Measurements from ENCODE around the gene AHCTF1.

The AHCTF1 gene

DNA sequence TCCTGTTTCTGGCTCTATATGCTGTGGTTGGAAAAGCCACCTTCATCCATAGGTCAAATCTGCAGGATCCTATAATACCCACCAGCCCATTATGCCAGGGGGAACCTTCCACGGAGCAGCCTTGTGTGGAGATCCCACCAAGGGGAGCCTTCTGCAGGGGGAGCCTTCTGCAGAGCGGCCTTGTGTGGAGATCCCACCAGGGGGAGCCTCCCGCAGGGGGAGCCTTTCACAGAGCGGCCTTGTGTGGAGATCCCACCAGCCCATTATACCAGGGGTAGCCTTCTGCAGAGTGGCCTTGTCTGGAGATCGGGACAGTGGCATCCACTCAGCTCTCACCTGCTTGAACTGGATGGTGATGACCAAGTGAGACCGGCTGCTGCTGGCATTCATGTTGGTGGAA, 122.3 kb downstream of the AHCTF1 start:
- no peak for DNase-seq (ENCODE audit: low read depth, low spot score)
- no peak overlapping the region for H3K4me3 ChIP-seq (ENCODE audit: low read length)

DNA sequence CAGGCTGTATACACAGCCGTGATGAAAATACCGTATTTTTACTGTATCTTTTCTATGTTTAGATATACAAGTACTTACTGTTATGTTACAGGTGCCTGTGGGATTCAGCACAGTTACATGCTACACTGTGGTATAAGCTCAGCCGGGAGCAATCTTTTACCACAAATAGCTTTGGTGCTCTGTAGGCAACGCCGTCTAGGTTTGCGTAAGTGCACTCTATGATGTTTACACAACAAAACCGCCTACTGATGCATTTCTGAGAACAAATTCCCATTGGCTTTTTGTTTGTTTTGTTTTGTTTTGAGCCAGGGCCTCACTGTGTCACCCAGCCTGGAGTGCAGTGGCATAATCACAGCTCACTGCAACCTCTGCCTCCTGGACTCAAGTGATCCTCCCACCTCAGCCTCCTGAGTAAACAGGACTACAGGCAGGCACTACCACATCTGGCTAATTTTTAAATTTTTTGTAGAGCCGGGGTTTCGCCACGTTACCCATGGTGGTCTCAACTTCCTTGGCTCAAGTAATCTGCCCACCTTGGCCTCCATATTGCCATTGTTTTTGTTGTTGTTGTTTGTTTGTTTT, 126.5 kb downstream of the AHCTF1 start:
- no peak for DNase-seq (ENCODE audit: low read depth, low spot score)
- no peak overlapping the region for H3K4me3 ChIP-seq (ENCODE audit: low read length)

DNA sequence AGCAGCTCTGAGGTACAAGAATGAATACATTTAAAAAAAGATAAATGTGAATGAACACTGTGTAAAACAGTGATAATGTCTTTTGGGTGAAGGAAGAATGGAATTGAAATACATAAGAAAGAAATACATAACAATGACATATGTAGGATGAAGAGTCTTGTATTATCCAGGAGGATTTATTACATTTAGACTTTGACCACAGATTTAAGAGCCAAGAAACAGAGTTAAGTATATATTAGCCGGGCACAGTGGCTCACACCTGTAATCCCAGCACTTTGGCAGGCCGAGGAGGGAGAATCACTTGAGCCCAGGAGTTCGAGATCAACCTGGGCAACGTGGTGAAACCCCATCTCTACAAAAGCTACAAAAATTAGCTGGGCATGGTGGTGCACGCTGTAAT, 127.9 kb downstream of the AHCTF1 start:
- H3K4me3 ChIP-seq (ENCODE audit: low read length), result no peak overlapping the region
- DNase-seq (ENCODE audit: low read depth, low spot score), result no peak

DNA sequence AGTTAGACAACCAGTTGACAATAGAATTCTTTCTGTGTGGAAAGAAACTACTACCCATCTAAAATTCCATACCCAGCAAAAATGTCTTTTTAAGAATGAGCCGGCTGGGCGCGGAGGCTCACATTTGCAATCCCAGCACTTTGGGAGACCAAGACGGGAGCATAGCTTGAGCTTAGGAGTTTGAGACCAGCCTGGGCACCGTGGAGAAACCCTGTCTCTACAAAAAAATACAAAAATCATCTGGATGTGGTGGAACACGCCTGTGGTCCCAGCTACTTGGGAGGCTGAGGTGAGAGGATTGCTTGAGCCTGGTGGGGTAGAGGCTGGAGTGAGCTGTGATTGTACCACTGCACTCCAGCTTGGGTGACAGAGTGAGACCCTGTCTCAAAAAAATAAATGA, 128.4 kb downstream of the AHCTF1 start:
- no peak overlapping the region for H3K4me3 ChIP-seq (ENCODE audit: low read length)
- DNase-seq (ENCODE audit: low read depth, low spot score), result no peak

DNA sequence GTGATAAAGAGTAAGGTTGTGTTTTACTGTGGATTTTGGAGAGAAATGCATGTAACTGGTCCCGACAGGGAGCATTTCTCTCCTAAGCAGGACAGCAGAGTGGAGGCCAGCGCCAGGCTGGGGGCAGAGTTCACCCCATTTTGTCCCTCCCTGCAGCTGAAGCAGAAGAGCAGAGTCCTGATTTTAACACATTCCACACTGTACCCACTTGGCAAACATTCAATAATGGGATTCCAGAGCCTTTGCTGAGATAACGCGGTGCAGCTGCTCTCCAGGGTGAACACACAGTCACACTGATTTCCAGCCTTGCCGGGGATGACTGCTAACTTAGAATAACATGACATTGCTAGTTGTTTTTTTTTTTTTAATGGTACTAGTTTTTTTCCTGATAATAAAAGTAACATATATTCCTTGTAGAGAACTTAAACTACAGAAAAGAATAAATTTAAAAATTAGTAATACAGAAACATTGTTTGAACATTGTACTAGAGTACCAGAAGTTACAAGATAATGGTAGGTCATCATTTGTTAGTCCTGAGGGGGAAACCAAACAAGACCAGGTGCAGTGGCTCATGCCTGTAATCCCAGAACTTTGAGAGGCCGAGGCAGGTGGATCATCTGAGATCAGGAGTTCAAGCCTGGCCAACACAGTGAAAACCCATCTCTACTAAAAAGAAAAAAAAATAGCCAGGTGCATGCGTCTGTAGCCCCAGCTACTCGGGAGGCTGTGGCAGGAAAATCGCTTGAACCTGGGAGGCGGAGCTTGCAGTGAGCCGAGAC, 130.3 kb downstream of the AHCTF1 start:
- H3K4me3 ChIP-seq (ENCODE audit: low read length), result no peak overlapping the region
- no peak for DNase-seq (ENCODE audit: low read depth, low spot score)

DNA sequence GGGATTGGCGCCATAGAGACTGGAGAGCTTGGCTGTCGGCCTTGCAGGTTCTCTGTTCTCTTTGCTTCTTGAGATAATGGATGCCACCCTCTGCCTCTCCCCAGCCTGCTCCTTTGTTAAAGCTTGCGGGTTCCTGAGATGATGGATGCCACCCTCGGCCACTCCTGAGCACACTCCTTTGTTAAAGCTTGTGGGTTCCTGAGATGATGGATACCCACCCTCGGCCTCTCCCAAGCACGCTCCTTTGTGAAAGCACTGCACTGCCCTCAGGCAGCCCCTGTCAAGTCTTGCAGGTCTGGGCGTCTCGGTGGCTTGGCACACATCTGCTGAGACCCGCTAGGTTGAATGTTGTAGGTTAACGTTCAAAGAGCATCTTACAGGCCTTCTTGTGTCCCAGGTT, 131.0 kb downstream of the AHCTF1 start:
- no peak for DNase-seq (ENCODE audit: low read depth, low spot score)
- H3K4me3 ChIP-seq (ENCODE audit: low read length), result no peak overlapping the region

DNA sequence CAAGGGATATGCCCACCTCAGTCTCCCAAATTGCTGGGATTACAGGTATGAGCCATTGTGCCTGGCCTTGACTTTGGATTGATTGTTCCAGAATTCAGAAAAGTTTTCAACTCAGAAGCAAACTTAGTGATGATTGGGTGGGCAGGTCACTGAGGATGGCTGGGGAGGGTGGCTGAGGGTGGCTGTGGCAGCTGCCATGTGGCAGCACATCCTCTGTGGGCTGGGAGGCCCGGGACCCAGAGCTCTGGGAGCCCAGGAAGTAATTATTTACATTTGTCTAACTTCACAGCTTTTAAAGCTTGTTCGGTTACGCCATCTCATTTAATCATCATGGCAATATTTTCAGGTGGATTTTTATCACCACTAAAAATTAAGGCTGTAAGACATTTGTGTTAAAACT, 131.4 kb downstream of the AHCTF1 start:
- DNase-seq (ENCODE audit: low read depth, low spot score), result no peak
- H3K4me3 ChIP-seq (ENCODE audit: low read length), result no peak overlapping the region

DNA sequence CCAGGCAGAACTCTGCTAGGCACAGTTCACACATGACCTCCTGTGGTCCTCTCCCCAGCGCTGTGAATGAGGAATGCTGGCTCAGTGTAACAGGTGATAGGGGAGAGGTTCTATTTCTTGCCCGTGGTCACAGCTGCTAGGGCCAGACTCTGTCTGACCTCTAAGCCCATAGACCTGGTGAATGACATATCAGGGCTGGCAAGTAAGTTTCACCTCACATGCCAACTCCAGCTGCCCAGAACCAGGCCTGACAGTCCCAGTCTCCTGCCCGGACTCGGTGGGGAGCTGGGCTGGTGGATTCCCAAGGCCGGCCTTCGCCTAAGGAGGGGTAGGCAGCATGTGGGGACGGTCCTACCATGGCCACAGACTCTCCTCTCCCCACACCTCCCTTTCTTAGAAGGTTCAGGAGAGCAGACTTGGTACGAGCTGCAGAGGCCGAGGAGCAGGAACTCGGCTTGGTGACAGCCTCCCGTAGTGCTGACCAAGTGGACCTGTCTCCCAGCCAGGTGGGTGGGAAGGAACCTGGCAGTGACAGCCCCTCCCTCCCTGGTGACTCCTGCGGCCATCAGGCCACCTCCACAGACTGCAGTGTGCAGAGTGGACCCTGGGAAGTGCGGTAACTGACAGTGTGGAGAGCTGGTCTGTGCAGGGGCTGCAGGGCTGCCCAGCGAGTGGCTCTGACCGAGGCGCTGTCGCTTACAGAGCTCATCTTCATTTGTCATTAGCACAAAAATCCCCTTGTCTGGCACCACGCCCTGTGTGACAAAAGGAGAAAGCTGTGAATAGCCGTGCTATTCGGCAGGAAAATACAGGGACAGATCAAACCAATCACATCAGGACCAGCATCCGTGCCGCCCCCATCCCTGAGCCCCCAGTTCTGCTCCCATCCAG, 132.9 kb downstream of the AHCTF1 start:
- DNase-seq (ENCODE audit: low read depth, low spot score), result no peak
- no peak overlapping the region for H3K4me3 ChIP-seq (ENCODE audit: low read length)

DNA sequence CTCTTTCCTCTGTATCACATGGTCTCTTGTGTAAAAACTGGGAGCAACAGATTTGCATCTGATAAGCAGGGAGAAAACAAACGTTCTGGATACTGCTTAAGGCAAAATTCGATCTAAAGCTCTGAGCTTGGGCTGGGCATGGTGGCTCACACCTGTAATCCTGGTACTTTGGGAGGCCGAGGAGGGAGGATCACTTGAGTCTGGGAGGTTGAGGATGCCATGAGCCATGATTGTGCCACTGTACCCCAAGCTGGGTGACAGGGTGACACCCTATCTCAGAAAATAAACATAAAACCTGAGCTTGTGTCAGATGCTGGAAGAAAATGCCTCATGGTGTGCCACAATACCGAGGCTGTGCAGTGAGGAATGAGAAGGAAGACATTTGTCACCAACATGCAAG, 133.6 kb downstream of the AHCTF1 start:
- no peak overlapping the region for H3K4me3 ChIP-seq (ENCODE audit: low read length)
- no peak for DNase-seq (ENCODE audit: low read depth, low spot score)

DNA sequence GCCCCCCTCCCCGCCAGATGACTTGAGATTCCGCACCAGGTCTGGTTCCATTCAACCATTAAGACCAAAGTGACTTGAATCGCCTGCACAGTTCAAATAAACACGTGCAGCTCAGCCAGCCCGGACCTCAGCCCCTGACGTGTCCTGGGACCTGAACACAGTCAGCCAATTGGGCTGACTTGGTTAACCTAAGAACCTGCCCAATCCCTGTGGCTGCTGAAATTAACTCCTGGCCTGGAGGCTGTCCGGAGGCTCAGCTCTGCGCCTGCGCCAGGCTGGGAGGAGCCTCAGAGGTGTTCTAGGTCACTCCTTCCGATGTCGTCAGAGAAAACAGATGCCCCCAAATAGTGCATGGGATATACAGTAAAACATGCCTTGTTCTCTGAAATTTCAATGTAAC, 134.2 kb downstream of the AHCTF1 start:
- no peak for DNase-seq (ENCODE audit: low read depth, low spot score)
- H3K4me3 ChIP-seq (ENCODE audit: low read length), result no peak overlapping the region

DNA sequence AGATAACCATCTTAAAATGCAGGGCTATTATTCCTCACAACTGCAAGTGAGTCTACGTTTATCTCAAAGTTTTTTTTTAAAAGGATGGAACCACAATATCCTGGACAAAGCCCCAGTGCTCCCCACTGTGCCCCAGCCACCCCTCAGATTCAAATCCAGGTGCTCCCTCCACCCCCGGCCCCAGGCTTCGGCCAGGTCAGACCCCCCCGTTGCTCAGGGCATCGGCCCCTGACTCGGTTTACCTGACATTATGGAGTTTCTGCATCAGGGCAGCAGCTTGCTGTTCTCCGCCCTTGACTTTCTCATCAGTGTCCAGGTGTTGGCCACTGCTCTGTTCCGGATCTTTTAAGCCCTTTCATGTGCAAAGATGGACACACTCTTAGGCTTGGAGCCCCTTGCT, 134.6 kb downstream of the AHCTF1 start:
- no peak for DNase-seq (ENCODE audit: low read depth, low spot score)
- no peak overlapping the region for H3K4me3 ChIP-seq (ENCODE audit: low read length)

DNA sequence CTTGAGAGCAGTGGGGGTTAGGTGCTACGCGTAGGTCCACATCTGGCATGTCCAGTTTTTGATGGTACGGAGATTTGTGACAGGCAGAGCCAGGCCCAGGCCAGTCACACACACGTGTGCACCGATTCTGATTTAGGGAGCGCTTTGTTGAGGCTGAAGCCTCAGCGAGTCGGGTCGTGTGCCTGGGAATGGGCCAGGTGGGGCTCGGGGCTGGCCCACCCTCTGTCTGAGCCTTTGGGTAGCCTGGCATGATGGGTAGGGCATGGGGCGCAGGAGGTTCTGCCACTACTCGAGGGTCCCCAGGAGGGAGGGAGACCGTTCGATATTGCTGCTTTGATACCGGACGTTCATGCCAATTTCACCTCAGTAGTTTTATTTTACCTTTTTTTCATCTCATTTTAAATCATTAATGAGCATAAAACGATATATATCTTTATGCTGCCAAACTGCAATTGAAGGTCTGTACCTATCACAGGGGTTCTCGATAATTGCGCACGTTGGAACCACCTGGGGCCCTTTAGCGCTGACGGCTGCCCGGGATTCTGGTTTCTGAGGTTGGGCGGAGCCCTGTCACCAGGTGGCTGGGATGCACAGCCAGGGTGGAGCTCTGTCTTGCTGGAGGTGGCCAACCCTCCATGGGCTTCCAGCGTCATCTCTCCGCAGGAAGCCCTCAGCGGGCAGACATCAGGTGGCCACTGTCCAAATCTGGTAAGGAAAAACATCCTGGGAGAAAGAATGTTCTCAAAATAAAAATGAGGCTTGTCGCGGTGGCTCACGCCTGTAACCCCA, 135.6 kb downstream of the AHCTF1 start:
- no peak for DNase-seq (ENCODE audit: low read depth, low spot score)
- no peak overlapping the region for H3K4me3 ChIP-seq (ENCODE audit: low read length)

DNA sequence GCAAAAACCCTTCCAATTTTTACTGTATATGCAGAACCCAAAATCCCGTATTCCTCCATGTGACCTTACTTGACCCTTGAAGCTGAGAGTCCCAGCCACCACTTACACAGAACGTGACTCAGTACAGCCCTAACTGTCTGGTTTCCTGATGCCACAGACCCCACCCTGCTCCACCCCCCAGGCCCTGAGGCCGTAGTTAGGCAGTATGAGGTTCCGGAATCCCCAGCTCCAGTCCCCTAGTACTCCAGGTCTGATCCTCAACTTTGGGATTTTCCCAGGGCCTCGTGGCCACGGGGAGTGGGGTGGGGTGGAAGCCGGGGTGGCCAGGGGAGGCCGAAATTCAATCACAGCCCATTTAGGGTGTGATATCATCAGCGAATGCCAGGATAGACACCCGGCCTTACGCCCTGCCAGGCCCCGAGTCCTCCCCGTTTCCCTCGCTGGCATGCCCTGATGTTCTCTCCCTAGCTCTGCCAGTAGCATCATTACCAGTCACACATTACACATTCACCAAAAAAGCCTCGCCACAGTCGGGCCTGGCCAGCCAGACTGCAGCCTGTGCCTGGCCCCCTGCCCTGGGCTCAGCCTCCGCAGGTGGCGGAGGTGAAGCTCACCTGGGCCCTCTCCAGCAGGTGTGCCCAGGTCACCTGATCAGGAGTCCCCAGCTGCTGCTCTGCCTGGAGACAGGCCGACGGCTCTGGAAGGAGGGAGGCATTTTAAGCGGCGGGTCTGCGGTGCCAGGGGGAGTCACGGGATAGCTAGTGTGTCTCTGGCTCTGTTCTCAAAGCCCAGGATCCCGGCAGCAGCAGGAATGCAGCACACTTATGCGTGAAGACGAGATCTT, 136.7 kb downstream of the AHCTF1 start:
- no peak overlapping the region for H3K4me3 ChIP-seq (ENCODE audit: low read length)
- no peak for DNase-seq (ENCODE audit: low read depth, low spot score)

DNA sequence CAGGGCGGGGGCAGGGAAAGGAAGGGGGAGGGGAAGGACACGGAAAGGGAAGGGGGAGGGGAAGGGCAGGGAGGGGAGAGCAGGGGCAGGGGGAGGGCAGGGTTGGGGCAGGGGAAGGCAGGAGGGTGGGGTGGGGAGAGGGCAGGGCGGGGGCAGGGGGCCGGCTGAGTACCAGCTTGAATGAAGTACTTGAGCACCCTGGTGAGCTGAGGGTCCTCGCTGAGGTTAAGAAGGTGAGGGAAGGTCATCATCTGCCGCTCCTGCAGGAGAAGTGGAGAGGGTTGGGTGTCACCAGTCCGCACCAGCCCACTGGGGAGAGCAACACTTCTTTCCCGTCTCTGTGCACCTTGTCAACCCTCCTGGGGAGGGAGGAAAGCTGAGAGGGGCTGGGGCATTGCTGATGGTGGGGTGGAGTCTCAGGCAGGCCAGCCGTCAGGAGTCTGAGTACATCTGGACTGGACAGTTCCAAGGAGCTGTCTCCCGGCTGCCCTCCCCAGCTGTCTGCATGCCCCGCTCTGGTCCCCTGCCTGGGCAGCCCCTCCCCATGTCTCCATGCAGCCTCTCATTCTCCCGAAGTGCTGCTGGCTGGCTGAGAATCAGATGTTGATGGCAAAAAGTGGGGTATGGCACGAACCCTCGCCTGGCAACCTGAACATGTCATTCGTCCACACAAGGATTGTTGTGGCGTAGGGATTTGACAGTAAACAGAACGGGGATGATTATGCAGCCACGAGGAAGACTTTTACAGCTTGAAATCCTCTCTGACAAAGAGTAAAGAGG, 137.5 kb downstream of the AHCTF1 start:
- DNase-seq (ENCODE audit: low read depth, low spot score), result no peak
- no peak overlapping the region for H3K4me3 ChIP-seq (ENCODE audit: low read length)

DNA sequence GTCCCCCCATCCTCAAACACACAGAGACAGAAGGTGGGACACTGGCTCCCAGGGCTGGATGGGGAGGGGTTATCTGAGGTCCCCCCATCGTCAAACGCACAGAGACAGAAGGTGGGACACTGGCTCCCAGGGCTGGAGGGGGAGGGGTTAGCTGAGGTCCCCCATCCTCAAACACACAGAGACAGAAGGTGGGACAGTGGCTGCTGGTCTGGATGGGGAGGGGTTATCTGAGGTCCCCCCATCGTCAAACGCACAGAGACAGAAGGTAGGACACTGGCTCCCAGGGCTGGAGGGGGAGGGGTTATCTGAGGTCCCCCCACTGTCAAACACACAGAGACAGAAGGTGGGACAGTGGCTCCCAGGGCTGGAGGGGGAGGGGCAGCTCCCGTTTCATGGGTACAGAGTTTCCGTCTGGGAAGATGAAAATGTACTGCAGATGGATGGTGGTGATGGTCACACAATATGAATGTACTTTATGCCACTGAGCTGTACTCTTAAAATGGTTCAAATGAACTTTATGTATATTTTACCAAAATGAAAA, 138.3 kb downstream of the AHCTF1 start:
- no peak for DNase-seq (ENCODE audit: low read depth, low spot score)
- no peak overlapping the region for H3K4me3 ChIP-seq (ENCODE audit: low read length)

DNA sequence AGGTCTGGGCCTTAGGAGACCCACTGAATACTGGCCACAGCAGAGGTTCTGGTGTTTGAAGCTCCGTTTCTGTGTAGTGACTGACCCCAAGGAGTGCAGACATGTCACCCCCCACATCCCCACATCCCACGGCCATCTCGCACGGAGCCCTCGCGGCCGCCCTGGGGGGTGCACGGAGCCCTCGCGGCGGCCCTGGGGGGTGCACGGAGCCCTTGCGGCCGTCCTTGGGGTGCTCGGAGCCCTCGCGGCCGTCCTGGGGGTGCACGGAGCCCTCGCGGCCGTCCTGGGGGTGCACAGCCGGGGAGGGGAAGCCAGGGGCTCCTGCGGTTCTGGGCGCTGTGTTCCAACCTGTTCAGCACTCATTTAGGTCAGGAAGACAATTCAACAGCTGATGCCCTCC, 139.1 kb downstream of the AHCTF1 start:
- H3K4me3 ChIP-seq (ENCODE audit: low read length), result no peak overlapping the region
- DNase-seq (ENCODE audit: low read depth, low spot score), result no peak

DNA sequence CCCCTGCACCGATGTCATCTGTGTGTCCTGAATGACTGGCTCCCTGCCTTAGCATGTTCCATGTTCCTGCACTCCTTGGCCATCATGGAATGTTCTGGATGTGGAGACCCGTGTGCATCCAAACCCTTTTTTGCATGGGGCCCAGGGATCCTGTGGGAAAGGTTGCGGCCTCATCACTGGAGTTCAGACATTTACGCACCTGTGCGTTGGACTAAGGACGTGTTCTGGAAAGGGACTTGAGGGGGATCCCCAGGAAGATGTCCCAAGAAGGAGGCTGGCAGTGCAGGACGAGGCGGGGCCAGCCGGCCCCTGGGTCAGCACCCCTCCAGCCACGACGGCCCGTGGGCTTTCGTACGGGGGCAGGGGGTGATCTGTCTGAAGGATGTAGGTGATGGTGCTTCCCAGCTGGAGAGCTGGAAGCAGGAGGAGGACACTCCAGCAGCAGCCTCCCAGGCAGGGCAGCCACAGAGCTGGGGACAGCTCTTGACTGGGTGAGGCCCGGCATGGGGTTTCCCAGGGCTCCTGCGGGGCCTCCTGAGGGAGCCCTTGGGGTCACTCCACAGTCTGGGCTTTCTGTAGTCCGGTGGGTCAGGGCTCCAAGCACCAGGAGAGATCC, 140.3 kb downstream of the AHCTF1 start:
- DNase-seq (ENCODE audit: low read depth, low spot score), result no peak
- no peak overlapping the region for H3K4me3 ChIP-seq (ENCODE audit: low read length)

Measured in Jurkat, Clone E6-1 (cell line).